Mesenchymal stem cell (in vitro differentiated cells and primary cell): ENCODE results near the gene MORC2.

ENCODE experiments used
- DNase-seq: peaks from one replicate; pipeline ENCODE4 v3.0.0-alpha.2; 2013
- H2AFZ ChIP-seq: one replicate; pipeline ENCODE4 v1.6.1; 2013; ENCODE audit warnings: low read depth, mild to moderate bottlenecking, control low read depth, inconsistent platforms, low read length, moderate library complexity
- H2AK5ac ChIP-seq: 2 replicates; pipeline ENCODE4 v1.6.1; 2013; ENCODE audit warnings: low read length, moderate library complexity, mild to moderate bottlenecking, inconsistent platforms; ENCODE audit not compliant: severe bottlenecking
- H2BK120ac ChIP-seq: one replicate; pipeline ENCODE4 v1.6.1; 2013; ENCODE audit warnings: low read depth, mild to moderate bottlenecking, inconsistent platforms, low read length, moderate library complexity
- H2BK12ac ChIP-seq, 2 experiments: one replicate each; pipeline ENCODE4 v1.6.1; 2013; ENCODE audit warnings: inconsistent platforms in 2 of 2, low read length in 2 of 2, mild to moderate bottlenecking in 2 of 2, moderate library complexity in 2 of 2, control low read depth in 1 of 2
- H2BK15ac ChIP-seq: one replicate; pipeline ENCODE4 v1.6.1; 2013; ENCODE audit warnings: mild to moderate bottlenecking, low read depth, inconsistent platforms; ENCODE audit not compliant: poor library complexity, severe bottlenecking
- H2BK5ac ChIP-seq: 2 replicates; pipeline ENCODE4 v1.6.1; 2013; ENCODE audit warnings: low read depth, mild to moderate bottlenecking, low read length, control low read depth, inconsistent platforms; ENCODE audit not compliant: poor library complexity, severe bottlenecking
- H3K14ac ChIP-seq, 2 experiments: one replicate each; pipeline ENCODE4 v1.6.1; 2013; ENCODE audit warnings: inconsistent platforms in 2 of 2, low read length in 2 of 2, control low read depth in 1 of 2, mild to moderate bottlenecking in 1 of 2, moderate library complexity in 1 of 2
- H3K18ac ChIP-seq, 2 experiments: one replicate each; pipeline ENCODE4 v1.6.1; 2013; ENCODE audit warnings: inconsistent platforms in 2 of 2, low read length in 2 of 2, control low read depth in 1 of 2, low read depth in 1 of 2, mild to moderate bottlenecking in 1 of 2
- H3K23ac ChIP-seq, 2 experiments: one replicate each; pipeline ENCODE4 v1.6.1; 2013; ENCODE audit warnings: inconsistent platforms in 2 of 2, low read length in 2 of 2, mild to moderate bottlenecking in 2 of 2, moderate library complexity in 2 of 2, control low read depth in 1 of 2
- H3K27ac ChIP-seq: 2 replicates; pipeline ENCODE4 v1.5.1; 2013; ENCODE audit warnings: mild to moderate bottlenecking, moderate library complexity, low read length, control low read depth, inconsistent platforms; ENCODE audit not compliant: poor library complexity, severe bottlenecking
- H3K27me3 ChIP-seq, 2 experiments: 2 replicates each; pipeline versions ENCODE4 v1.6.1 to v1.7.0; 2013; ENCODE audit warnings: low read length in 2 of 2, mild to moderate bottlenecking in 2 of 2, moderate library complexity in 2 of 2, control low read depth in 1 of 2, inconsistent platforms in 1 of 2; ENCODE audit not compliant: control insufficient read depth in 1 of 2, insufficient read depth in 1 of 2
- H3K36me3 ChIP-seq, 2 experiments: 2 replicates each; pipeline versions ENCODE4 v1.6.1 to v1.7.0; 2013; ENCODE audit warnings: low read length in 2 of 2, control low read depth in 1 of 2, inconsistent platforms in 1 of 2, low read depth in 1 of 2, mild to moderate bottlenecking in 1 of 2; ENCODE audit not compliant: insufficient read depth in 2 of 2, control insufficient read depth in 1 of 2
- H3K4ac ChIP-seq, 2 experiments: one replicate each; pipeline ENCODE4 v1.6.1; 2013; ENCODE audit warnings: inconsistent platforms in 2 of 2, low read length in 2 of 2, mild to moderate bottlenecking in 2 of 2, moderate library complexity in 2 of 2, control low read depth in 1 of 2, low read depth in 1 of 2
- H3K4me1 ChIP-seq: 2 replicates; pipeline ENCODE4 v1.6.1; 2013; ENCODE audit warnings: low read depth, low read length, control low read depth; ENCODE audit not compliant: control insufficient read depth, insufficient read depth
- H3K4me2 ChIP-seq: 2 replicates; pipeline ENCODE4 v1.6.1; 2013; ENCODE audit warnings: low read length, mild to moderate bottlenecking, inconsistent platforms; ENCODE audit not compliant: poor library complexity, severe bottlenecking
- H3K4me3 ChIP-seq, 2 experiments: 2 replicates each; pipeline versions ENCODE4 v1.5.1 to v1.7.0; 2013; ENCODE audit warnings: low read length in 2 of 2, mild to moderate bottlenecking in 2 of 2, control low read depth in 1 of 2, low read depth in 1 of 2; ENCODE audit not compliant: insufficient read depth in 1 of 2
- H3K79me1 ChIP-seq: replicated peaks from 2 replicates; pipeline ENCODE4 v1.6.1; 2013; ENCODE audit warnings: mild to moderate bottlenecking, control low read depth, low read length, inconsistent platforms; ENCODE audit not compliant: poor library complexity, severe bottlenecking
- H3K9ac ChIP-seq: 2 replicates; pipeline ENCODE4 v1.7.0; 2013; ENCODE audit warnings: mild to moderate bottlenecking, low read length, moderate library complexity
- H3K9me3 ChIP-seq: 2 replicates; pipeline ENCODE4 v1.7.0; 2013; ENCODE audit warnings: mild to moderate bottlenecking, low read length; ENCODE audit not compliant: control insufficient read depth
- H4K8ac ChIP-seq: one replicate; pipeline ENCODE4 v1.6.1; 2013; ENCODE audit warnings: inconsistent platforms, mild to moderate bottlenecking, low read length, moderate library complexity
- H4K91ac ChIP-seq: one replicate; pipeline ENCODE4 v1.6.1; 2013; ENCODE audit warnings: mild to moderate bottlenecking, low read length, inconsistent platforms
- WGBS: methylation state at CpG from one replicate; pipeline ENCODE4 v1.1.7; 2013; ENCODE audit warnings: mixed read lengths; 5-methylcytosine and 5-hydroxymethylcytosine counted together

Gene MORC2

GRCh38 chr22:30996462-30996861 lies 27.9 kb upstream of the MORC2 start:
- no peak overlapping the region for H2BK120ac ChIP-seq
- WGBS: 96% methylated on average over 2 of the region's 2 CpGs

GRCh38 chr22:30994960-30995359 lies 26.4 kb upstream of the MORC2 start:
- Histone ChIP-seq H2BK12ac (no peak overlapping the region), H2AFZ (no peak overlapping the region), H3K79me1 (no peaks in the 10 kb centered on the region), H3K23ac (no peak overlapping the region), H3K4me2 (no peak overlapping the region), H4K91ac (peak overlapping the region; percentile 59), H3K9ac (no peak overlapping the region), H2AK5ac (no peak overlapping the region), H3K9me3 (peaks cover 9% of the 10 kb centered on the region), H2BK15ac (no peak overlapping the region), H3K36me3 (no peaks in the 10 kb centered on the region), H2BK120ac (no peak overlapping the region), H3K27me3 (peaks cover 3 to 7% of the 10 kb centered on the region in 2 experiments), H3K4ac (no peak overlapping the region), H3K18ac (no peak overlapping the region), H3K14ac (no peak overlapping the region), H3K4me3 (no peak overlapping the region), H4K8ac (no peak overlapping the region), H2BK5ac (no peak overlapping the region), H3K4me1 (no peaks in the 10 kb centered on the region), H3K27ac (no peak overlapping the region)
- no peak for DNase-seq
- 40% methylated on average over 1 of the region's 1 CpG for WGBS

More at GRCh38 chr22:30996462-30996861, 27.9 kb upstream of the MORC2 start:
- H3K27ac ChIP-seq: no peak overlapping the region
- no peaks in the 10 kb centered on the region for H3K36me3 ChIP-seq
- no peak overlapping the region for H2BK12ac ChIP-seq
- no peak overlapping the region for H3K4ac ChIP-seq
- H3K4me2 ChIP-seq: no peak overlapping the region
- no peak overlapping the region for H2BK15ac ChIP-seq
- H2AFZ ChIP-seq: no peak overlapping the region
- H3K23ac ChIP-seq: no peak overlapping the region
- no peak overlapping the region for H3K9ac ChIP-seq
- no peak overlapping the region for H3K4me3 ChIP-seq
- no peak for DNase-seq
- no peak overlapping the region for H2BK5ac ChIP-seq
- no peak overlapping the region for H4K8ac ChIP-seq
- H3K18ac ChIP-seq: no peak overlapping the region
- H3K4me1 ChIP-seq: no peaks in the 10 kb centered on the region
- H3K14ac ChIP-seq: no peak overlapping the region
- peaks cover 5% of the 10 kb centered on the region for H3K9me3 ChIP-seq
- no peak overlapping the region for H2AK5ac ChIP-seq
- H3K79me1 ChIP-seq: no peaks in the 10 kb centered on the region
- H4K91ac ChIP-seq: no peak overlapping the region
- peaks cover 3 to 7% of the 10 kb centered on the region in 2 experiments for H3K27me3 ChIP-seq

DNA sequence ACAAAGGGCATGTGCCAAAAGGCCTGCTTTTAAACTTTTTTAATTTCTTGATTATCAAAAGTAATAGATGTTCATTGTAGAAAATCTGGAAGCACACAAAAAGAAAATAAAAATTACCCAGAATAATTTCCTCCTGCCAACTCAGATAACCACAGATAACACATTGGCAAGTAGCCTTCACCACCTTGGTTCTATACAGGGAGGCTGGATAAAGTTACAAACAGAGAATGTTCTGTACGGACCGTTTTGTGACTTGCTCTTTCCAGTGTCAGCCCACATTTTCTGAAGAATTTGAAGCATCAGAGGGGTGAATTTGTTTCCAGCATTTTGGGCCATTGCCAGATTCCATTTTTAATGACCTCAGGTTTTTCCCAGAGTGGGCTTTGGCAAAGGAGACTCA lies 24.0 kb upstream of the MORC2 start:
- no peak overlapping the region for H2BK15ac ChIP-seq
- no peak for DNase-seq
- no peaks in the 10 kb centered on the region for H3K4me1 ChIP-seq
- no peak overlapping the region for H4K91ac ChIP-seq
- WGBS: 85% methylated on average over 2 of the region's 2 CpGs
- H3K27me3 ChIP-seq: peaks cover 3 to 7% of the 10 kb centered on the region in 2 experiments
- no peak overlapping the region for H2BK12ac ChIP-seq
- no peak overlapping the region for H2BK5ac ChIP-seq
- H3K4ac ChIP-seq: no peak overlapping the region
- H3K14ac ChIP-seq: no peak overlapping the region
- no peak overlapping the region for H3K27ac ChIP-seq
- no peaks in the 10 kb centered on the region for H3K36me3 ChIP-seq
- H3K9me3 ChIP-seq: peaks cover 9% of the 10 kb centered on the region
- no peak overlapping the region for H3K18ac ChIP-seq
- H3K4me3 ChIP-seq: no peak overlapping the region
- H2BK120ac ChIP-seq: no peak overlapping the region
- H4K8ac ChIP-seq: no peak overlapping the region
- H3K9ac ChIP-seq: no peak overlapping the region
- H2AK5ac ChIP-seq: no peak overlapping the region
- H3K79me1 ChIP-seq: peaks cover 1% of the 10 kb centered on the region
- no peak overlapping the region for H3K23ac ChIP-seq
- no peak overlapping the region for H2AFZ ChIP-seq
- H3K4me2 ChIP-seq: no peak overlapping the region

DNA sequence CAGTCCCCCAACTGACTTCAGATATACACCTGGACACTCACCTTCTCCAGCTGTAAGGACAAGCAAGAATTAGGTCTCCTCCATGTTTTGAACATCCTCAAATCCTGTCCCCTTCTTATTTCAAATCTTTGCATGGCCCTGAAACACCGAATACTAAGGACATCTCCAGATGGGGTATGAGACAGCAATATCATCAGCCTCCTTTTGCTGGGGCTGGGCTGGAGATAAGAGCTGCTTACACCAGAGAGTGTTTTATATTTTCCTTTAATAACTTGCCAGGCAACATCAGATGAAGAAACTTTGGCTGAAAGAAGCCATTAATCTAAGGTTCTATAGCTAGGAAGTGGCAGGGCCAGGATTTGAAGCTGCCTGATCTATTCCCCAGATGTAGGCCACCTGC lies 22.1 kb upstream of the MORC2 start:
- peaks cover 3 to 7% of the 10 kb centered on the region in 2 experiments for H3K27me3 ChIP-seq
- no peak overlapping the region for H3K18ac ChIP-seq
- no peaks in the 10 kb centered on the region for H3K36me3 ChIP-seq
- H3K23ac ChIP-seq: no peak overlapping the region
- H2AK5ac ChIP-seq: no peak overlapping the region
- H2BK15ac ChIP-seq: no peak overlapping the region
- no peak overlapping the region for H2BK120ac ChIP-seq
- H3K4me3 ChIP-seq: no peak overlapping the region
- H4K91ac ChIP-seq: no peak overlapping the region
- H3K79me1 ChIP-seq: peaks cover 8% of the 10 kb centered on the region
- peaks cover 9% of the 10 kb centered on the region for H3K9me3 ChIP-seq
- no peak overlapping the region for H3K4ac ChIP-seq
- no peak overlapping the region for H2BK5ac ChIP-seq
- no peak overlapping the region for H2BK12ac ChIP-seq
- no peak overlapping the region for H3K27ac ChIP-seq
- H2AFZ ChIP-seq: no peak overlapping the region
- H3K4me1 ChIP-seq: no peaks in the 10 kb centered on the region
- H3K14ac ChIP-seq: no peak overlapping the region
- H3K4me2 ChIP-seq: no peak overlapping the region
- no peak overlapping the region for H3K9ac ChIP-seq
- no peak for DNase-seq
- H4K8ac ChIP-seq: no peak overlapping the region
- 100% methylated on average over 1 of the region's 1 CpG for WGBS
